CD4-positive, alpha-beta T cell treated with Interleukin-1 beta for 1 hour (primary cell): ENCODE data around the gene SPNS2.

Experiments used
- DNase-seq, 2 donors: peaks; one replicate each; pipeline ENCODE4 v3.0.0-alpha.2; 2020 to 2022

SPNS2 gene

GRCh38 chr17:4498461-4499397 is at the start of gene SPNS2:
Gene SPNS2 (plus strand): TSS chr17:4498881. CDS start chr17:4499048, 167 bp downstream.
- peak; percentile 68 to 75 for DNase-seq

- no peak for DNase-seq
Measured at GRCh38 chr17:4449736-4450135, 48.9 kb upstream of the SPNS2 start.

- no peak for DNase-seq
Measured at GRCh38 chr17:4450710-4451316, 47.9 kb upstream of the SPNS2 start.

GRCh38 chr17:4453812-4454591 is 44.7 kb upstream of the SPNS2 start:
- no peak for DNase-seq

- no peak for DNase-seq
Measured at GRCh38 chr17:4460661-4461060, 38.0 kb upstream of the SPNS2 start.

GRCh38 chr17:4463818-4464476 is 34.7 kb upstream of the SPNS2 start:
- no peak for DNase-seq

GRCh38 chr17:4465786-4466185 is 32.9 kb upstream of the SPNS2 start:
- DNase-seq = no peak

GRCh38 chr17:4467287-4467686 is 31.4 kb upstream of the SPNS2 start:
- no peak for DNase-seq

GRCh38 chr17:4469552-4469951 is 29.1 kb upstream of the SPNS2 start:
- no peak for DNase-seq

- DNase-seq = no peak
Measured at GRCh38 chr17:4472286-4472685, 26.4 kb upstream of the SPNS2 start.

- DNase-seq = no peak
Measured at GRCh38 chr17:4474093-4474492, 24.6 kb upstream of the SPNS2 start.

- DNase-seq = no peak
Measured at GRCh38 chr17:4475001-4475400, 23.7 kb upstream of the SPNS2 start.

GRCh38 chr17:4475463-4475862 is 23.2 kb upstream of the SPNS2 start:
- DNase-seq = no peak

GRCh38 chr17:4476017-4476416 is 22.7 kb upstream of the SPNS2 start:
- DNase-seq = no peak

- no peak for DNase-seq
Measured at GRCh38 chr17:4476511-4477070, 22.1 kb upstream of the SPNS2 start.

GRCh38 chr17:4477255-4477791 is 21.4 kb upstream of the SPNS2 start:
- DNase-seq = no peak

- DNase-seq = no peak
Measured at GRCh38 chr17:4478318-4478830, 20.3 kb upstream of the SPNS2 start.

GRCh38 chr17:4479340-4479981 is 19.2 kb upstream of the SPNS2 start:
- DNase-seq = no peak

GRCh38 chr17:4479982-4480751 is 18.5 kb upstream of the SPNS2 start:
- no peak for DNase-seq
